K562 (cell line): Measurements from ENCODE around the gene CFAP157. TPM values are rescaled to one million over a fixed set of nuclear protein-coding genes. Genes with fewer than 3 reads are reported as not detected.
A peak's percentile ranks its signal among the peaks of the same experiment; 100 is the strongest.

Experiments
- AFF1 ChIP-seq, 2 experiments: fragments of 450-650 bp; IDR thresholded peaks; 2 replicates each; pipeline ENCODE4 v1.6.1; 2018; ENCODE audit warnings: mild to moderate bottlenecking in 2 of 2, low read depth in 1 of 2; ENCODE audit not compliant: partially characterized antibody in 2 of 2
- EHMT2 ChIP-seq: fragments of 450-650 bp; IDR thresholded peaks from 2 replicates; pipeline ENCODE4 v1.6.1; 2018; ENCODE audit warnings: antibody characterized with exemption
- ELK3 ChIP-seq: fragments of 450-650 bp; formaldehyde crosslinking; IDR thresholded peaks from 2 replicates; pipeline ENCODE4 v1.4.0; 2020; ENCODE audit warnings: mild to moderate bottlenecking
- EP300 ChIP-seq: IDR thresholded peaks from 2 replicates; pipeline ENCODE4 v1.6.1; 2012; ENCODE audit warnings: low read length, improper control_type of control experiment
- GABPA ChIP-seq: fragments of 200-800 bp; sonication (Bioruptor generic); conservative IDR thresholded peaks from 2 replicates; pipeline ENCODE4 v1.6.1; 2016; ENCODE audit warnings: low read depth, missing genetic modification characterization, missing compliant biosample characterization
- HDAC2 ChIP-seq: fragments of 450-650 bp; IDR thresholded peaks from 2 replicates; pipeline ENCODE4 v1.6.1; 2016; ENCODE audit warnings: mild to moderate bottlenecking
- HMGXB4 ChIP-seq: sonication (generic); formaldehyde crosslinking; IDR thresholded peaks from 2 replicates; pipeline ENCODE4 v1.8.1; 2023; ENCODE audit warnings: mild to moderate bottlenecking, missing genetic modification reagents
- HNRNPH1 ChIP-seq: fragments of 200-400 bp; formaldehyde crosslinking; optimal IDR thresholded peaks from 2 replicates; pipeline ENCODE3; 2017; ENCODE audit warnings: low read depth, mild to moderate bottlenecking, low read length, moderate library complexity
- IRF1 ChIP-seq: sonication (generic); formaldehyde crosslinking; IDR thresholded peaks from 2 replicates; pipeline ENCODE4 v1.8.0; 2022; ENCODE audit warnings: missing genetic modification reagents, mild to moderate bottlenecking, borderline replicate concordance
- JUNB ChIP-seq: fragments of 450-650 bp; formaldehyde crosslinking; conservative IDR thresholded peaks from 2 replicates; pipeline ENCODE4 v1.4.0; 2020; ENCODE audit warnings: mild to moderate bottlenecking
- MAZ ChIP-seq, 2 experiments: fragments of 450-650 bp in 1 of 2; sonication (generic) in 1 of 2; formaldehyde crosslinking; IDR thresholded peaks in 1 of 2; conservative IDR thresholded peaks in 1 of 2; 2 replicates each; pipeline versions ENCODE4 v1.4.0 to v1.5.0; 2020; ENCODE audit warnings: mild to moderate bottlenecking in 1 of 2, missing genetic modification reagents in 1 of 2
- MCM3 ChIP-seq: fragments of 450-650 bp; IDR thresholded peaks from 2 replicates; pipeline ENCODE4 v1.6.1; 2016
- NR3C1 ChIP-seq: sonication (generic); formaldehyde crosslinking; IDR thresholded peaks from 2 replicates; pipeline ENCODE4 v1.8.1; 2022; ENCODE audit warnings: missing genetic modification reagents
- ZBTB8A ChIP-seq: fragments of 450-650 bp; IDR thresholded peaks from 2 replicates; pipeline ENCODE4 v1.6.1; 2018; ENCODE audit warnings: mild to moderate bottlenecking, moderate library complexity; ENCODE audit not compliant: partially characterized antibody
- ZNF263 ChIP-seq: sonication (generic); formaldehyde crosslinking; IDR thresholded peaks from 2 replicates; pipeline ENCODE4 v1.8.0; 2022; ENCODE audit warnings: mild to moderate bottlenecking, missing genetic modification reagents, borderline replicate concordance
- ZNF511 ChIP-seq: sonication (generic); formaldehyde crosslinking; IDR thresholded peaks from 2 replicates; pipeline ENCODE4 v1.8.0; 2022; ENCODE audit warnings: mild to moderate bottlenecking, missing genetic modification reagents
- ZNF644 ChIP-seq: fragments of 200-800 bp; sonication (Bioruptor generic); IDR thresholded peaks from 2 replicates; pipeline ENCODE4 v1.6.1; 2016; ENCODE audit warnings: low read depth, missing genetic modification characterization, missing compliant biosample characterization
- ZNF717 ChIP-seq: fragments of 250-450 bp; sonication (Bioruptor Pico); IDR thresholded peaks from 2 replicates; pipeline ENCODE4 v1.5.0; 2021
- ZNF75A ChIP-seq: fragments of 450-650 bp; formaldehyde crosslinking; IDR thresholded peaks from 2 replicates; pipeline ENCODE4 v1.4.0; 2020; ENCODE audit warnings: mild to moderate bottlenecking
- polyA plus RNA-seq, 8 experiments: library from polyadenylated mRNA; depleted of rRNA in 4 of 8; stranded (reverse) in 5 of 8; unstranded in 3 of 8; fragments of >200 nt; fragmentation: Nextera tagmentation in 2 of 8; fragmentation: Illumina TruSeq in 1 of 8; extraction: Ambion mirVana in 2 of 8; extraction: Trizol in 1 of 8; gene quantifications; 2 replicates each; pipeline versions ENCODE4 v1.2.1 to v1.2.3, GENCODE V29; 2011 to 2014; ENCODE audit warnings: inconsistent platforms in 1 of 8, missing spikeins in 1 of 8
- total RNA-seq, 7 experiments: library from RNA; depleted of rRNA in 6 of 7; stranded (reverse); fragments of >200 nt in 6 of 7; fragmentation: Illumina TruSeq in 2 of 7; extraction: Trizol in 2 of 7; gene quantifications; 2 replicates each; pipeline versions ENCODE4 v1.2.1 to v1.2.3, GENCODE V29; 2011 to 2021; ENCODE audit warnings: low replicate concordance in 1 of 7

CFAP157 gene
- total and polyA plus RNA-seq, 9 of the 15 experiments (the other 6 are each of a cell fraction or from before 2014, with no cell fraction given): 0.03 TPM; not detected in 8

- TF ChIP-seq AFF1 (IDR thresholded peaks at IDR 0.05; ENCODE audit: low read depth in 1 of 2, partially characterized antibody in 2 of 2) (peak in 1 of 2 experiments; percentile 88), ZNF644 (0 out of 2 replicates have a peak, but pooled peaks have one; percentile 25), HNRNPH1 (no peak), ZBTB8A (no peak), EP300 (no peak), MAZ (CRISPR knock-in tag; conservative IDR thresholded peaks at IDR 0.05 in 1 of 2, IDR thresholded peaks at IDR 0.05 in 1 of 2) (0 out of 4 replicates have a peak, but pooled peaks of 1 of the 2 experiments have one; percentile 20), HDAC2 (peak; percentile 33; the same call in 1 of the 2 replicates), ZNF717 (CRISPR knock-in tag) (no peak), MCM3 (no peak), GABPA (tag) (no peak), JUNB (CRISPR knock-in tag) (no peak), ELK3 (CRISPR knock-in tag) (no peak), EHMT2 (peak; percentile 98), ZNF75A (CRISPR knock-in tag) (no peak), ZNF511 (CRISPR knock-in tag) (peak; percentile 84; the same call in 1 of the 2 replicates), IRF1 (no peak), ZNF263 (CRISPR knock-in tag) (0 out of 2 replicates have a peak, but pooled peaks have one; percentile 30), NR3C1 (CRISPR knock-in tag) (peak; percentile 24; the same call in 1 of the 2 replicates), HMGXB4 (CRISPR knock-in tag) (no peak)
Observed at GRCh38 chr9:127751269-127752054, 44.7 kb downstream of the CFAP157 start (continued).
